GM15510 (cell line): ENCODE measurements around the gene FGF2.

ENCODE experiments used
- POLR2A ChIP-seq: IDR thresholded peaks from 3 replicates; pipeline ENCODE4 v1.6.1; 2011; ENCODE audit warnings: borderline replicate concordance; ENCODE audit not compliant: insufficient read length; ENCODE audit errors: extremely low read depth

The FGF2 gene

DNA sequence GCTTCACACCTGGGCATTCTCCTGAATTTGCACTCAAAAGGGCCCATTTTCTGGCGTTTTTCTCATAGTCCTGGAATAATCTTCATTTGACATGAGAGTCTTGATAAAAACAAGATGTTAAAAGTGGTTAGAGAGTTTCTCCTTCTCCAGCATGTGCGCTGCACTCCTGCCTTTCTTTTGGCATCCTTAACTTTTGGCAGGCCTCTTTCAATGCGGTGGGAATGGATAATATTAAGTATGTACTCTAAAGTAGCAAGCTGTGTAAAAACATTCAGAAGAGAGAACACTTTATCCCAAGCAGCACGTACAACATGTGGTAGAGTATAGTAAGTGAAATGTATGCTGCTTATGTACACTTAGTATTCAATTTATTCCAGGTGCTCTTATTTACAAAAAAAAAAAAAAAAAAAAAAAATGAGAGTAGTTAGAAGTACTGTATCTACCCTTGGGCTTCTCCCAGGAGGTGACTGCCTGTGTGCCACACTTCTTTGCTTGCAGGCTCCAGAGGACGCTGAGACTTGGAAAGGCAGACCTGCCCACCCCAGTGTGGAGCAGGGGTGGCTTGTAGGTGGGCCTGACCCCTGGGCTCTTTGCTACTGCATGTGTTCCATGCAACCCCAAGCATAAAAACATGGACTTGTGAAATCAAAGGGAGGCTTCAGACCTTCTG lies 3.9 kb downstream of the FGF2 start:
- TF ChIP-seq POLR2A: no peak

GRCh38 chr4:122831515-122832196 lies 5.0 kb downstream of the FGF2 start:
- no peak for TF ChIP-seq POLR2A

- TF ChIP-seq POLR2A: no peak
Measured at GRCh38 chr4:122832732-122833131, 6.1 kb downstream of the FGF2 start.

- TF ChIP-seq POLR2A: no peak
Measured at GRCh38 chr4:122833999-122834398, 7.4 kb downstream of the FGF2 start.

DNA sequence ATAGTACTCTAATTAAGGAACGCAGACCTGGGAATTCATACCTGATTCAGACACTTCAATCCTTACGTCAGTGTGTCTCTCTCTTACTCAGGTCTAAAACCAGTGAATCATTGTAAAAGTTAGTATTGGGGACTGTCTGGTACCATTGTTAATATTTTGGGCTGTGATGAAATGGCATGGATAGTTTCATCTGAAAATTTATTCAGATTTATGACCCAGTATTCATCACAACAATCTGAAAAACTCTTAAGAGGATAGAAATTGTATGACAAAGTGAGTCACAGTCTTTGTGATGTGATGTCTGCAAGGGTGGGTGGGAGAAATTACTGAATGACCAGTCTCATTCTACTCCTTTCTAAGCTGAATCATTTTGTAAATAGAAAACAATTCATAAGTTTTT lies 10.3 kb downstream of the FGF2 start:
- TF ChIP-seq POLR2A: no peak

GRCh38 chr4:122838034-122838433 lies 11.4 kb downstream of the FGF2 start:
- TF ChIP-seq POLR2A: no peak

DNA sequence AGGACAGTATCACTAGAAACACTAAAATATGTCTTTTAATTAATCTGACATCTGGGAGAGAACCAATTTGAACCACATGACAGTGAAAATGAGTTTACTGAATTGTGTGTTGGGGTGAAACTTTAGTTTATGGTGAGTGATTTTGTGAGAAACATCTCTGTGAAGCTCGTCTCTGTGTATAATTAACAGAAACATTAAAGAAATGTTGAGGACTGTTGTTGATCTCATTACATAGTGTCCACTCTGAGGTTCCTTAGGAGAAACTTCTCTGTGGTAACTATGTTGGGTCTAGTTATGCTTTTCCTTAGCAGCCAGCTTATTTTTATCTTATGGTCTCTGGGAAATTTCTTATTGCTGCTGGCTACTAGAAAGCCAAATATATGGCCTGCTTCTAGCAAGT lies 15.8 kb downstream of the FGF2 start:
- no peak for TF ChIP-seq POLR2A

- no peak for TF ChIP-seq POLR2A
Measured at GRCh38 chr4:122842984-122843531, 16.4 kb downstream of the FGF2 start.

DNA sequence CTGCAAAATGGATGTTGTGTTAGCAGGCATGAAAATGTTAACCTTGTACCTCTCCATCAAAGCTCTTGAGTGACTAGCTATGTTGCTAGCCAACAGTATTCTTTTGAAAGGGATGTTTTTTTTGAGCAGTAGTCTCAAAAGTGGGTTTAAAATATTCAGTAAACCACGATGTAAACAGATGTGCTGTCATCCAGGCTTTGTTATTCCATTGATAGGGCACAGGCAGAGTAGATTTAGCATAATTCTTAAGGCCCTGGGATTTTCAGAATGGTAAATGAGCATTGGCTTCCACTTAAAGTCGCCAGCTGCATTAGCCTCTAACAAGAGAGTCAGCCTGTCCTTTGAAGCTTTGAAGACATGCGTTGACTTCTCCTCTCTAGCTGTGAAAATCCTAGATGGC lies 18.4 kb downstream of the FGF2 start:
- no peak for TF ChIP-seq POLR2A

DNA sequence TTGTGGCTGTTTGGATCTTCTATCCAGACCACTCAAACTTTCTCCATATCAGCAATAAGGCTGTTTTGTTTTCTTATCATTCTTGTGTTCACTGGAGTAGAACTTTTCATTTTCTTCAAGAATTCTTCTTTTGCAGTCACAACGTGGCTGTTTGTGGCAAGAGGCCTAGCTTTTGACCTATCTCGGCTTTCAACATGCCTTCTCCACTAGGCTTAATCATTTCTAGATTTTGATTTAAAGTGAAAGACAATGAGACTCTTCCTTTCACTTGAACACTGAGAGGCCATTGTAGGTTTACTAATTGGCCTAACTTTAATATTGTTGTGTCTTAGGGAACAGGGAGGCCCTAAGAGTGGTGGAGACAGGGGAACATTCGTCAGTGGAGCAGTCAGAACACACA lies 19.1 kb downstream of the FGF2 start:
- TF ChIP-seq POLR2A: no peak

DNA sequence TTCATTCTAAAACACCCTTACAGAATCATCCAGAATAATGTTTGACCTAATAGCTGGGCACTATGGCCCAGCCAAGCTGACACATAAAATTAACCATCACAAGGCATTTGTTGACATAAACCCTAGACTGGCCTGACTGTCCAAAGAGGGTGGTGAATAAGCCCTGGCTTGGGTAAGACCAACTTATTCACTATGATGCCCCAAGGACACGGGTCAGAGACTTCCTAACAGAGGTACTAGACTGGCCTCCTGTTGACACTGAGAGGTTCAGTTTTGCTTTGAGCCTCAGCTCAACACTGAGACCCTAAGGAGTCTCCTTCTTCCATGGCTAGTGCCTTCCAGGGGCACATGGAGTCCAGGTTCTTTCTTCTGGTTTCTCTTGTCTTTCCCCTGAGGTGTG lies 21.3 kb downstream of the FGF2 start:
- TF ChIP-seq POLR2A: no peak

DNA sequence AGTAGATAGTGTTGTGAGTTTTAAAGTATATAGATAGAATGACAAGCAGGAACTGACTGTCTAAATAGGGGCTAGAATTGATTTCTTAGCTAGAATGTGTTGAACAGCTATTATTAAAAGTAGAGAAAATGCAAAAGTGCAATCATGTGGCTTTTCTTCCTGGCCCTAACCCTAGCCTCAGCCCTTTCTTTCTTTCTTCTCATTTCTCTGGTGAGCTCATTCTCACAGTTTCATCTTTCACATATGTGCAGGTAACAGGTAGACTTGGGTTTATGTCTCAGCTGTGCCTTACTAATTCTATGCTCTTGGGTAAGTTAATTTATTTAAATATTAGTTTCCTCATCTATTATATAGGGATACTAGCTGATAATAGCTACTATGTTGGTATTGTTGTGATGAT lies 24.9 kb downstream of the FGF2 start:
- no peak for TF ChIP-seq POLR2A

DNA sequence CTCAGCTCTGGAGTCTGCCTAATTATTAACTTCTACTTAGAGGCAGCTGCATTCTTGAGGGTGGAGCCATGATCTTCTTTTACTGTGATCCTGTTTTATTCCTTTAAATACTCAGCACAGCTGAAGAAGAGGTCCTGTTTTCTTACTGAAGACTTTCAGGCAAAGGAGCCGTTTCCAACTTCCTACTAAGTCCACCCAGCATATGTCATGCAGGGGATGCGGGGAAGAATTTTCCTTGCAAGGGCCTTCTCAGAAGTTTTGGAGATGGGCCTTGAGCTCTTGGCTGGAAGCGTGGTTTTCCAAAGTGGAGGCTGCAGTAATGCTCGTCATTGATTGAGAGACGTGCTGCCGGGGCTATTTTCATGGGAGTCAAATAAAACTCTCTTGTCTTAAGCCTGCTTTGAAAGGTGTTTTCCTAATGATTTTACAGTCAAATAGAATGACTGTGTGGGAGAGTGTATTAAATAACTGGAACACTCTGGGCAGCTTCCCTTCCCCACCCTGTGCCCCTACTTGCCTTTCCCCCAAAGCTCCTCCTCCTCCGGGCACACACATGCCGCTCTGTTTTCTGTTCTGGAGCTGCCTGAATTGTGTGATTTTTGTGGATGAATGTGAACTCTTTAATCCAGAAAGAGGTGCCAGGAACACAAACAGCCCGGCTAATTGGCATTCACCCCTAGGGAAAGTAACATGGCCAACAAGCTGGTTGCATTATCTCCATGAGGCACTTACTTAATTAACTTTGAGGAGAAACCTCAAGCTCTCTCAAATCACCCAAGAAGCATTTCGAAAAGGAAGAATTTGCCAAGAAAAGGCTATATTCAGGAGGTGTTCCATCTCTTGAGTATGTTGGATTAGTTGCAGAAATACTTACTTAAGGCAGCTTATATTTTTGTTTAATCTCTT lies 28.1 kb downstream of the FGF2 start:
- TF ChIP-seq POLR2A: no peak

GRCh38 chr4:122855353-122855890 lies 28.8 kb downstream of the FGF2 start:
- TF ChIP-seq POLR2A: no peak

GRCh38 chr4:122857160-122857559 lies 30.5 kb downstream of the FGF2 start:
- TF ChIP-seq POLR2A: no peak
